Glomerular endothelial cell (primary cell): ENCODE data around the gene LYZL2. TPM values are rescaled to one million over a fixed set of nuclear protein-coding genes. Genes with fewer than 3 reads are reported as not detected.
"Not testable (repeated sequence)": the region's sequence is repeated elsewhere in the genome, so short reads cannot be mapped to it uniquely, and the experiment has no call there.

Source experiments
- DNase-seq: peaks from one replicate; pipeline ENCODE4 v3.0.0-alpha.2; 2011; ENCODE audit warnings: low read depth, low spot score; ENCODE audit errors: extremely low read depth
- total RNA-seq: library from RNA; depleted of rRNA; stranded (reverse); fragments of >200 nt; gene quantifications from 2 replicates; pipeline ENCODE4 v1.2.3, GENCODE V29; 2015

The LYZL2 gene
- total RNA-seq, 1 donor from 2014 or later, result not detected

DNA sequence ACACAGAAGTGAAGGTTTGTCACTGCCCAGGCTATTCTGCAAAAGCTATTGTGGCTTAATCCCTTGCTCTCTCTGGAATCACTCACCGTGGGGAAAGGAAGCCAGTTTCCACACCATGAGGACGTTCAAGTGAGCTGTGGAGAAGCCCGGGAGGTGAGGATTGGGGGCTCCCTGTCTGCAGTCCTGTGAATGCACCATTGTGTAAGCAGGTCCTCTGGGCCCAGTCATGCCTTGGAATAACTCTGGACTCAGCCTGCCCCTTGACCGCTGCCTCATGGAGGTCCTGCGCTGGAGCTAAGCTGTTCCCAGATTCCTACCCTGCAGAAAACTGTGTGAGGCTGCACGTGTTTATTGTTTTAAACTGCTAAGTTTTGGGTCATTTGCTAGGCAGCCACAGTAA lies 33.5 kb downstream of the LYZL2 start:
- DNase-seq, result no peak

- no peak for DNase-seq
These were observed 35.5 kb downstream of the LYZL2 start for GRCh38 chr10:30594077-30594476.

DNA sequence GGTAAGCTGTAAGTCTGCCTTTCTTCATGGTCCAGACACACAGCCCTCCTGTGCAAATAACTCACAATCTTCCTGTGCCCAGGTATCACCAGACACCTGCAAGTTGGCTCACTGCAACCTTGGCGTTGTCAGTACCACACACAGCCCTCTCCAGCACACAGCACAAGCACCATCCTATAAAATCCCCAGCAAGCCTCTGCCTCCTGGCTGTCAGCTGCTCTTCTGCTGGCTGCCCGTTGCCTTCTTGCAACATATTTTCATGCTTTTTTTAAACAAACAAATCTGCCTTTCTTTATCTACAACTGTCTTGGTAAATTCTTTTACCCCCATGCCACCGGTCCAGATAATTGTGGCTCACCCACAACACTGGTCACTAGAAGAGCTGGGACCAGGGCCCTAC lies 36.8 kb downstream of the LYZL2 start:
- DNase-seq, result not testable (repeated sequence)

- DNase-seq, result no peak
These were observed 38.3 kb downstream of the LYZL2 start for GRCh38 chr10:30591249-30591670.

DNA sequence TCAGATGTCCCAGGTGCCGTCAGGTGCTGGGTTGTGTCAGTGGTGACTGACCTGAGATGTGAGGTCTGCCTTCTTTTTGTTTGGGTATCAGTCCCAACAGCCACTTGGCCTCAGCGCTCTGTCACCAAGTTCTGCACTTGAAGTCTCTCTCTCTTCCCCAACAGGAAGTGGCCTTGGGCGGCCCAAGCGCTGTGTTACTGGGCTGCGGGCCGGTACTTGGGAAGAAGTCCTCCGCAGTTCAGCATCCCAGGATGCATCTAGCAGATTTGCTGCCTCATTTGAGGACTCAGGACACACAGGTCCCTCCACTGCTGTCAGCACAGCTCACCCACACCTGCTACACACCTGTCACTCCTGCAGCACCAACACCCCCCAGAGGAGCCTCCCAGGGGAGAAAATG lies 40.1 kb downstream of the LYZL2 start:
- no peak for DNase-seq

- no peak for DNase-seq
These were observed 42.0 kb downstream of the LYZL2 start for GRCh38 chr10:30587522-30588031.

- no peak for DNase-seq
These were observed 42.7 kb downstream of the LYZL2 start for GRCh38 chr10:30586828-30587227.

GRCh38 chr10:30583778-30584415 lies 45.7 kb downstream of the LYZL2 start:
- DNase-seq, result peak; percentile 83

- no peak for DNase-seq
These were observed 47.7 kb downstream of the LYZL2 start for GRCh38 chr10:30581779-30582380.

DNA sequence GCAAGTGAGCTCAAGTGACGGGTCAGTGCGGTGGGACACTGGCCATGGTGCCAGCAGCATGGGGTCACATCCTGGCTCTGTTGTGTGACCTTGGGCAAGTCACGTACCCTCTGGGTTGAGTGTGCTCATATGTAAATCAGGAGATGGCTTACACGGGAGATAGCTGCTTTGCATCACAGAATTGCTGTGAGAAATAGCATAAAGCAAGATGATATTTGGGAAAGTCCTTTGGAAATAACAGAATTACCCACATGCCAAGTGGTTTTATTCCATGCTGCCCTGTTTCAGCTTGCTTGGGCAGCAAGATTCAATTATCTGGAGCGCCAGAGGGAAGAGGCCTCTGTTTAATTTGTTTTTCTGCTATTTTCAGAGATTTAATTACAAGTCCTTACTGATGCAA lies 48.9 kb downstream of the LYZL2 start:
- DNase-seq, result no peak

GRCh38 chr10:30580241-30580640 lies 49.3 kb downstream of the LYZL2 start:
- DNase-seq, result no peak

DNA sequence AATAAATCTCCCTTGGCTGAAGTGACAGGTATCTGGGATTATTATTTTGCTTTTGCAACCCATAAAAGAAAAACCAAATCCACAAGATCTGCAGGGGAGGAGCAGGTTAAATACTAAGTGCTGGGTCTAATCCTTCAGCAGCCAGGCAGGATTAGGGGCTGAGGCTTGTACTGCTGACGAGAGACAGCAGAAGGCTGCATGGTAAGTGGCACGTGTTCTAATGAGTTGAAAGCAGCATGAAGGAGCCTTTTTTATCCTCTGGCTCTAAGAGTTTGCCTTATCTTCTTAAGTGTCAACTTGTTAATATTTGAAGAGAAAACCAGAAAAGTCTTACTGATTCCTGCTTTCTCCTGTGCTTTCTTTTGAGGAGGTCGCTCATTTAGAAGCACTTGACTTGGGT lies 50.0 kb downstream of the LYZL2 start:
- DNase-seq, result no peak

GRCh38 chr10:30577048-30577447 lies 52.5 kb downstream of the LYZL2 start:
- DNase-seq, result no peak

DNA sequence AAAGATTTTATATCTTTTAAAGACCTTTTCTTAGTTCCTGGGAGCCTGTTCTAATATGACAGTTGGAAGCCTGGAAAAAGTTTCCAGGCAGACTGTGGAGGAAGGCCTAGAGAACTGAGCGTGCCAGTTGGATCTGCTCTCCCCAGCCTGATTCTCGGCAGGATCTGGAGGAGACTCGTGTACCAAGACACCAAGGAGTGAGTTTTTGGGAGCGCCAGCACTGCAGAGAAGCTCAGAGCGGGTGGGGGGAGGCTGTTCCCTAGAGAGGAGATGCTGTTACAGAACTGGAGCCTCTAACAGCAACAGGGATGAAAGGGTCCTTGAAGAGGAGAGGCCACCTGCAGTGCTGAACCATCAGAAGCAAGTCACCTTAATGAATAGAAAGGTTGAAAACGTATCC lies 52.9 kb downstream of the LYZL2 start:
- DNase-seq, result no peak

DNA sequence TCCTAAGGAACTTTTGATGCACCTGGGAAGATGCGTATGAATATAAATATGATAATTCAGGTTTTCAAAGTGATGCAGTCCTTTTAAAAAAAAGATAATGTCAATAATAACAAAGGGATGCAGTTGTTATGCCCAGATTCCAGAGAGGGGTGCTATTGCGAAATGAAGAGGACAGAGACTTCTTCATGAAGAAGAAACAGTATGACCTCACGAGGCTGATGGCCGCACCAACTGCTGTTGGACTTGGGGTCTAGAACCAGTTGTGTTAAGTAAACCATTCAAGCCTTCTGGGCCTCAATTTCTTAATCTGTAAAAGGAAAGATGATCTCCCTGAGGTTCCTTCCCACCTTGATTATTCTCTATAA lies 55.1 kb downstream of the LYZL2 start:
- DNase-seq, result no peak

GRCh38 chr10:30573721-30574431 lies 55.7 kb downstream of the LYZL2 start:
- no peak for DNase-seq

GRCh38 chr10:30565449-30565848 lies 64.1 kb downstream of the LYZL2 start:
- DNase-seq, result no peak

DNA sequence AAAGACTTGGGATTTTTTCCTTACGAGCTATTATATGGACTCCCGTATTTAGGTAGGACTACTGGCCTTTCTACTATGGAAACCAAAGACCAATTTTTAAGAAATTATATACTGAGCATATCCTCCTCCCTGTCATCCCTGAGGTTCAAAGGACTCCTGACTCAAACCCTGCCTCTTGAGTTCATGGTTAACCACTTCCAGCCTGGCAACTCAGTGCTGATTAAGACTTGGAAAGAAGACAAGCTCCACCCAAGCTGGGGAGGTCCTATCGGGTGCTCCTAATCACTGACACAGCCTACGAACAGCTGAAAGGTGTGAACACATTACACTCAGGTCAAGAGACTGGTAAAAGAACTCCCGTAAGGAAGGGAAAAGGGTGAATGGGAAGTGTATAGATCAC lies 66.8 kb downstream of the LYZL2 start:
- no peak for DNase-seq
